GM18909 (cell line): ENCODE results near the gene TMEM121.

Experiments used
- ATAC-seq: cut with Tn5 transposase; IDR thresholded peaks from one replicate; pipeline ENCODE4 v1.9.1; 2021; ENCODE audit warnings: mild to moderate bottlenecking; ENCODE audit not compliant: unreplicated experiment, poor library complexity

Gene TMEM121

GRCh38 chr14:105486974-105487448 is 39.4 kb upstream of the TMEM121 start:
- no peak for ATAC-seq

- ATAC-seq = no peak
Observed at GRCh38 chr14:105487449-105487985, 38.9 kb upstream of the TMEM121 start.

GRCh38 chr14:105487986-105488777 is 38.2 kb upstream of the TMEM121 start:
- no peak for ATAC-seq

- no peak for ATAC-seq
Observed at GRCh38 chr14:105488781-105489541, 37.4 kb upstream of the TMEM121 start.

GRCh38 chr14:105489542-105490266 is 36.7 kb upstream of the TMEM121 start:
- no peak for ATAC-seq

- ATAC-seq = peak; percentile 0
Observed at GRCh38 chr14:105490267-105490571, 36.2 kb upstream of the TMEM121 start.

GRCh38 chr14:105490572-105491365 is 35.6 kb upstream of the TMEM121 start, which contains the start of gene TEDC1:
Gene TEDC1, plus strand, starts transcription at chr14:105491246. Its CDS starts 130 bp downstream, at chr14:105491376.
- peak; percentile 70 for ATAC-seq

- ATAC-seq = no peak
Observed at GRCh38 chr14:105491366-105491973, 34.9 kb upstream of the TMEM121 start.

GRCh38 chr14:105492031-105492970 is 34.1 kb upstream of the TMEM121 start:
- no peak for ATAC-seq

- ATAC-seq = no peak
Observed at GRCh38 chr14:105492971-105493871, 33.2 kb upstream of the TMEM121 start.

GRCh38 chr14:105493921-105494605 is 32.3 kb upstream of the TMEM121 start:
- no peak for ATAC-seq

GRCh38 chr14:105494606-105494929 is 31.8 kb upstream of the TMEM121 start:
- no peak for ATAC-seq

GRCh38 chr14:105495101-105495989 is 31.0 kb upstream of the TMEM121 start:
- ATAC-seq = no peak

GRCh38 chr14:105495990-105496830 is 30.2 kb upstream of the TMEM121 start:
- no peak for ATAC-seq
